HL-60 (cell line): ENCODE measurements around the gene SDSL.

Experiments used
- DNase-seq, 2 experiments: peaks; one replicate each; pipeline ENCODE4 v3.0.0-alpha.2; 2010 to 2020; ENCODE audit warnings: low read depth in 1 of 2, low spot score in 1 of 2
- H3K27ac ChIP-seq: fragments of 250-450 bp; sonication (Bioruptor Pico); replicated peaks from 2 replicates; pipeline ENCODE4 v1.5.1; 2020; ENCODE audit warnings: mild to moderate bottlenecking, moderate library complexity
- H3K27me3 ChIP-seq: fragments of 250-450 bp; sonication (Bioruptor Pico); 2 replicates; pipeline ENCODE4 v1.5.1; 2021; ENCODE audit warnings: mild to moderate bottlenecking, moderate library complexity; ENCODE audit not compliant: insufficient read depth, poor library complexity, severe bottlenecking
- H3K4me3 ChIP-seq: replicated peaks from 2 replicates; pipeline ENCODE4 v1.5.1; 2011; ENCODE audit warnings: mild to moderate bottlenecking, control low read depth, low read length; ENCODE audit not compliant: insufficient read depth
- CTCF ChIP-seq: IDR thresholded peaks from one replicate; pipeline ENCODE4 v1.5.1; 2011; ENCODE audit warnings: low read length, control low read depth, inconsistent platforms; ENCODE audit not compliant: insufficient read depth
- GABPA ChIP-seq: IDR thresholded peaks from 2 replicates; pipeline ENCODE4 v1.6.1; 2012; ENCODE audit warnings: low read depth
- POLR2AphosphoS5 ChIP-seq: IDR thresholded peaks from 2 replicates; pipeline ENCODE4 v1.6.1; 2012; ENCODE audit warnings: low read depth
- REST ChIP-seq: IDR thresholded peaks from 2 replicates; pipeline ENCODE4 v1.6.1; 2012; ENCODE audit warnings: low read depth; ENCODE audit not compliant: insufficient replicate concordance
- SPI1 ChIP-seq: IDR thresholded peaks from 2 replicates; pipeline ENCODE4 v1.6.1; 2012; ENCODE audit warnings: low read depth, mild to moderate bottlenecking, borderline replicate concordance

SDSL gene

DNA sequence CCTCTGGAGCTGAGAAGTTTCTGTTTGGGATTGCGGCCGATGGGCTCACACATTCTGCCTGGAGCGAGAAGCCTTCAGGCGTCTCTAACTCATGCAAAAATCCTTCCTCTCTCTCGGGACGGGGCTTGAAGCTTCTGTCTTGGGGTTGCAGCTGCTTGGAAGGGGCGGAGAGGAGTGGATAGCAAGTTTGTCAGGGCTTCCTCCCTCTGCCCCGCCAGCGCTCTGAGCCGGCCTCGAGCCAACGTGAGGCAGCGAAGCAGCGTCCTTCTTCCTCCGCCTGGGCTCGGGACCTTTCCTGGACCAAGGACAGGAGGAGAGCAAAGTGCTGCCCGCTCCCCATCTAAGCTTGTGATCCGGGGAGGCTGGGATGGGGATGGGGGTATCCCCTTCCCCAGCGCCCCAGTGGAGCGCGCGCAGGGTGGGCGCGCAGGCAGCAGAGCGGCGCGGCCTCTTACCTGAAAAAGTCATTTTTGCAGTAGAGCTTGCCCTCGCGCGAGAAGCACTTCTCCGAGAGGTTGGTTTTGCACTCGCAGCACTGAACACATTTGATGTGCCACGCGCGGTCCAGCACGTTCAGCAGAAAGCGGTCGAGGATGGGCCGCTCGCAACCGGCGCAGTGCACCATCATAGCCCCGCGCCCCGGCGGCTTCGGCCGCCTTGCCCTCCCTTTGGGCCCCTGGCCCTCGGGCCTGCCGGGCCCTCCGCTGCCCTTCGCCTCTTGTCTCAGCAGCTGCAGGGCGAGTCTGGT, 48.9 kb downstream of the SDSL start:
- DNase-seq, result no peak
- Histone ChIP-seq H3K4me3 (no peak overlapping the region), H3K27me3 (peaks cover 100% of the 10 kb centered on the region), H3K27ac (no peak overlapping the region)
- TF ChIP-seq SPI1 (no peak), CTCF (no peak), REST (no peak), POLR2AphosphoS5 (no peak), GABPA (no peak)

DNA sequence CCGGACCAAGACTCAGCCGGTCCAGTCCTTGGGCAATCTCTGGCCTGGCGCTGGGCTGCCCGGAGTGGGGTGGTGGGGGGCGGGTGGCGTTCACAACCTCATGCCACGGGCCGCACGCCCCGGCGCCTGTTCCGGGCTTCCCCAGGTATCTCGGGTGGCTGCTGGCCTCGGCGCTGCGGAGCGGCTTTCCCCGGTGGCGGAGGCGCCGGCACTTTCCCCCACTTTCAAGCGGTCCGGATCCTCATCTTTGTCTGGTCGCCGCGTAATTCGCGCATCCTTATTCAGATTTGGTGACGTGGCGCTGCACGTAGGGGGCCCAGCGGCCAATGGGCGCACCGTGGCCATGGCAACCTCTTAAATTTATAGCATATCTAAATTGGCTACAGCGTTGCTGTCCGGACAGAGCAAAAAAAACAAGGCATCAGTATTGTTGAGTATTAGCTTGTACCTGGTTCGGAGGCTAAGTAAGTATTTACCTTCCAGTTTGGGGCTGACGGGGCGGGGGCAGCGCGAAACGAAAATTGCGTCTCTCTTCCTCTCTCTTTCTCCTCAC, 49.5 kb downstream of the SDSL start, which contains the start of gene LHX5:
Gene LHX5 (minus strand): TSS at position 253 of the 553 bp plus-strand sequence. CDS start 373 bp downstream, outside the sequence.
- peaks cover 96% of the 10 kb centered on the region for H3K27me3 ChIP-seq
- no peak within 1 kb of the TSS for H3K4me3 ChIP-seq
- TF ChIP-seq REST, result no peak
- TF ChIP-seq POLR2AphosphoS5, result no peak
- TF ChIP-seq CTCF, result no peak
- TF ChIP-seq SPI1, result no peak
- no peak for TF ChIP-seq GABPA
- DNase-seq, result no peak
- no peak within 1 kb of the TSS for H3K27ac ChIP-seq

- no peak overlapping the region for H3K27ac ChIP-seq
- H3K4me3 ChIP-seq, result no peak overlapping the region
- H3K27me3 ChIP-seq, result peaks cover 92% of the 10 kb centered on the region
- no peak for DNase-seq
- TF ChIP-seq REST (no peak), GABPA (no peak), CTCF (no peak), POLR2AphosphoS5 (no peak), SPI1 (no peak)
These were observed 50.3 kb downstream of the SDSL start for GRCh38 chr12:113472191-113473121.
